OCI-LY3 (cell line): Measurements from ENCODE around the gene RPRD2.

Experiments used
- CTCF ChIP-seq: fragments of 200-600, 300-600 bp; sonication (generic); IDR thresholded peaks from 2 replicates; pipeline ENCODE4 v1.5.1; 2014; ENCODE audit warnings: antibody characterized with exemption, low read length, low read depth
- EZH2phosphoT487 ChIP-seq: fragments of 200-600 bp; shearing (Covaris generic); IDR thresholded peaks from 2 replicates; pipeline ENCODE4 v1.6.1; 2018; ENCODE audit warnings: antibody characterized with exemption, mixed run types, low read depth

GRCh38 chr1:150362721-150363425 is 1.1 kb upstream of the RPRD2 start:
- TF ChIP-seq CTCF (no peak), EZH2phosphoT487 (no peak)
